Calu3 (cell line): ENCODE data around the gene LRRC57. TPM values are rescaled to one million over a fixed set of nuclear protein-coding genes. Genes with fewer than 3 reads are reported as not detected.
A peak's percentile ranks its signal among the peaks of the same experiment; 100 is the strongest.

ENCODE experiments used
- BruUV-seq: library from RNA; stranded (reverse); fragments of 400-500 nt; replicated peaks from 2 replicates; lab custom pipeline; 2021; lab: Mats Ljungman, UMichigan
- CTCF ChIA-PET: fragments of 300-600 bp; sonication (Branson Sonifier 250); formaldehyde crosslinking; loops from one replicate; lab custom pipeline; 2022; ENCODE audit warnings: antibody characterized with exemption; lab: Charles Lee
- DNase-seq: peaks from one replicate; pipeline ENCODE4 v3.0.0; 2022
- H3K27ac Mint-ChIP-seq: one replicate; pipeline ENCODE4 v1.8.0; 2022; ENCODE audit warnings: mixed read lengths; ENCODE audit not compliant: unreplicated experiment
- H3K27me3 Mint-ChIP-seq: one replicate; pipeline ENCODE4 v1.8.0; 2022; ENCODE audit warnings: mixed read lengths; ENCODE audit not compliant: unreplicated experiment
- H3K36me3 Mint-ChIP-seq: one replicate; pipeline ENCODE4 v1.8.0; 2022; ENCODE audit warnings: mild to moderate bottlenecking, moderate library complexity, mixed read lengths; ENCODE audit not compliant: insufficient read depth, unreplicated experiment
- H3K4me1 Mint-ChIP-seq: one replicate; pipeline ENCODE4 v1.8.0; 2022; ENCODE audit warnings: mild to moderate bottlenecking, low read depth, mixed read lengths; ENCODE audit not compliant: unreplicated experiment
- H3K4me3 Mint-ChIP-seq: one replicate; pipeline ENCODE4 v1.8.0; 2022; ENCODE audit warnings: mild to moderate bottlenecking, low read depth, moderate library complexity, mixed read lengths; ENCODE audit not compliant: unreplicated experiment
- H3K9me3 Mint-ChIP-seq: one replicate; pipeline ENCODE4 v1.8.0; 2022; ENCODE audit warnings: low read depth, mixed read lengths; ENCODE audit not compliant: unreplicated experiment
- CTCF ChIP-seq: fragments of 200-600 bp; IDR thresholded peaks from one replicate; pipeline ENCODE4 v1.8.0; 2022; ENCODE audit warnings: antibody characterized with exemption; ENCODE audit not compliant: unreplicated experiment
- intact Hi-C: fragments of 100-400 bp; cut with micrococcal nuclease; formaldehyde crosslinking; loops from one replicate; pipeline ENCODE4 v1.10.0; 2022; ENCODE audit not compliant: unreplicated experiment
- total RNA-seq: library from RNA; stranded (reverse); gene quantifications from 2 replicates; pipeline ENCODE4 v1.2.3, GENCODE V29; 2022

The LRRC57 gene
- total RNA-seq, 1 experiment from 2014 or later: 13.7 TPM

- Mint-ChIP-seq H3K4me1 (peaks cover 11% of the 10 kb centered on the region), H3K27ac (no peak overlapping the region), H3K9me3 (no peaks in the 10 kb centered on the region), H3K4me3 (no peak overlapping the region), H3K27me3 (no peaks in the 10 kb centered on the region), H3K36me3 (peaks cover 27% of the 10 kb centered on the region)
- DNase-seq: no peak
- intact Hi-C loops: no loop called here
- CTCF ChIA-PET: no interaction called here
- no TSS peak for BruUV-seq
- no peak for TF ChIP-seq CTCF
These were observed 50.2 kb downstream of the LRRC57 start for GRCh38 chr15:42498212-42499068.

- BruUV-seq: TSS peak; percentile 54
- Mint-ChIP-seq H3K9me3 (no peaks in the 10 kb centered on the region), H3K36me3 (peaks cover 36% of the 10 kb centered on the region), H3K27ac (peak within 1 kb of the TSS; percentile 63), H3K27me3 (no peaks in the 10 kb centered on the region), H3K4me3 (peak within 1 kb of the TSS; percentile 90), H3K4me1 (peaks cover 13% of the 10 kb centered on the region)
- DNase-seq: peak; percentile 86
- intact Hi-C loops: no loop called here
- no peak for TF ChIP-seq CTCF
- CTCF ChIA-PET: no interaction called here
These were observed 53.0 kb downstream of the LRRC57 start, which contains the start of gene SNAP23 for GRCh38 chr15:42495361-42496212. Gene SNAP23 (plus strand): TSS chr15:42495634. CDS start chr15:42511847, 16,213 bp downstream.

- no peak for TF ChIP-seq CTCF
- TSS peak; percentile 53 for BruUV-seq
- Mint-ChIP-seq H3K4me1 (peaks cover 13% of the 10 kb centered on the region), H3K4me3 (peak overlapping the region; percentile 90), H3K9me3 (no peaks in the 10 kb centered on the region), H3K36me3 (peaks cover 40% of the 10 kb centered on the region), H3K27me3 (no peaks in the 10 kb centered on the region), H3K27ac (peak overlapping the region; percentile 63)
- intact Hi-C loops: no loop called here
- peak; percentile 30 for DNase-seq
- CTCF ChIA-PET: interaction anchor here (0.6 kb wide), 1 partner anchor 132 kb away, joined by 6 read pairs; no protein-coding TSS in a partner anchor
These were observed 53.6 kb downstream of the LRRC57 start for GRCh38 chr15:42494998-42495360.

GRCh38 chr15:42493679-42494078 is 54.9 kb downstream of the LRRC57 start:
- CTCF ChIA-PET: no interaction called here
- Mint-ChIP-seq H3K4me1 (peaks cover 13% of the 10 kb centered on the region), H3K9me3 (no peaks in the 10 kb centered on the region), H3K4me3 (no peak overlapping the region), H3K27me3 (no peaks in the 10 kb centered on the region), H3K27ac (peak overlapping the region; percentile 63), H3K36me3 (peaks cover 37% of the 10 kb centered on the region)
- no peak for DNase-seq
- BruUV-seq: no TSS peak
- intact Hi-C loops: no loop called here
- TF ChIP-seq CTCF: no peak
